Suppressor macrophage treated with lipopolysaccharide for 1 hour (primary cell): ENCODE data around the gene EFNA5.

Experiments used
- DNase-seq, 3 donors: peaks; one replicate each; pipeline ENCODE4 v3.0.0-alpha.2; 2020 to 2022

The EFNA5 gene

GRCh38 chr5:107636555-107636954 lies 34.2 kb downstream of the EFNA5 start:
- no peak for DNase-seq

GRCh38 chr5:107636068-107636467 lies 34.7 kb downstream of the EFNA5 start:
- no peak for DNase-seq

GRCh38 chr5:107634981-107635848 lies 35.5 kb downstream of the EFNA5 start:
- DNase-seq = no peak

- DNase-seq = no peak
Observed at GRCh38 chr5:107633171-107633901, 37.4 kb downstream of the EFNA5 start.

- DNase-seq = no peak
Observed at GRCh38 chr5:107631805-107632362, 38.9 kb downstream of the EFNA5 start.

GRCh38 chr5:107630184-107630583 lies 40.6 kb downstream of the EFNA5 start:
- no peak for DNase-seq

GRCh38 chr5:107624235-107624634 lies 46.5 kb downstream of the EFNA5 start:
- no peak for DNase-seq

- no peak for DNase-seq
Observed at GRCh38 chr5:107621089-107621488, 49.6 kb downstream of the EFNA5 start.

- no peak for DNase-seq
Observed at GRCh38 chr5:107619781-107620180, 51.0 kb downstream of the EFNA5 start.

- DNase-seq = no peak
Observed at GRCh38 chr5:107618242-107618641, 52.5 kb downstream of the EFNA5 start.

GRCh38 chr5:107617052-107617451 lies 53.7 kb downstream of the EFNA5 start:
- DNase-seq = no peak

GRCh38 chr5:107616213-107616612 lies 54.5 kb downstream of the EFNA5 start:
- no peak for DNase-seq

- DNase-seq = no peak
Observed at GRCh38 chr5:107615299-107615817, 55.4 kb downstream of the EFNA5 start.

GRCh38 chr5:107612541-107612940 lies 58.2 kb downstream of the EFNA5 start:
- DNase-seq = no peak

GRCh38 chr5:107610798-107611197 lies 59.9 kb downstream of the EFNA5 start:
- DNase-seq = no peak

GRCh38 chr5:107607671-107608345 lies 62.9 kb downstream of the EFNA5 start:
- no peak for DNase-seq

GRCh38 chr5:107607196-107607595 lies 63.5 kb downstream of the EFNA5 start:
- no peak for DNase-seq

GRCh38 chr5:107605596-107606125 lies 65.1 kb downstream of the EFNA5 start:
- DNase-seq = no peak

- DNase-seq = no peak
Observed at GRCh38 chr5:107604990-107605389, 65.7 kb downstream of the EFNA5 start.

GRCh38 chr5:107604146-107604910 lies 66.4 kb downstream of the EFNA5 start:
- DNase-seq = no peak

GRCh38 chr5:107603349-107603748 lies 67.4 kb downstream of the EFNA5 start:
- DNase-seq = no peak

GRCh38 chr5:107602896-107603295 lies 67.8 kb downstream of the EFNA5 start:
- no peak for DNase-seq
